Prostate gland (tissue), 2 donors: Measurements from ENCODE around the gene PIM3. TPM values are rescaled to one million over a fixed set of nuclear protein-coding genes. Genes with fewer than 3 reads are reported as not detected.
"Not testable (repeated sequence)": the region's sequence is repeated elsewhere in the genome, so short reads cannot be mapped to it uniquely, and the experiment has no call there.

Experiments
- DNase-seq: peaks from one replicate; pipeline ENCODE4 v3.0.0-alpha.2; 2019; ENCODE audit warnings: low spot score
- H3K27ac ChIP-seq, 2 donors: fragments of 200-600 bp; sonication (generic); 2 replicates each; pipeline ENCODE4 v1.5.1; 2017 to 2019
- H3K27me3 ChIP-seq: fragments of 200-600 bp; sonication (generic); replicated peaks from 2 replicates; pipeline ENCODE4 v1.5.1; 2019; ENCODE audit not compliant: insufficient read depth
- H3K36me3 ChIP-seq, 2 donors: fragments of 200-600 bp; sonication (generic); 1 replicate in 1 of 2; 2 replicates in 1 of 2; pipeline versions ENCODE4 v1.5.1 to v1.8.1; 2017 to 2019
- H3K4me1 ChIP-seq: fragments of 200-600 bp; sonication (generic); replicated peaks from 2 replicates; pipeline ENCODE4 v1.5.1; 2019
- H3K4me3 ChIP-seq, 2 donors: fragments of 200-600 bp; sonication (generic); 2 replicates each; pipeline ENCODE4 v1.5.1; 2017 to 2019
- H3K9me3 ChIP-seq: fragments of 200-600 bp; sonication (generic); 2 replicates; pipeline ENCODE4 v1.5.1; 2017
- CTCF ChIP-seq, 4 experiments: fragments of 200-600 bp in 2 of 4; fragments of 450-650 bp in 2 of 4; sonication (generic) in 2 of 4; IDR thresholded peaks; 1 replicate in 3 of 4; 2 replicates in 1 of 4; pipeline ENCODE4 v1.5.1; 2016 to 2019; ENCODE audit warnings: antibody characterized with exemption in 4 of 4, mild to moderate bottlenecking in 2 of 4, moderate library complexity in 2 of 4
- POLR2A ChIP-seq: fragments of 450-650 bp; IDR thresholded peaks from one replicate; pipeline ENCODE4 v1.6.1; 2016; ENCODE audit warnings: antibody characterized with exemption, mild to moderate bottlenecking
- POLR2AphosphoS5 ChIP-seq: sonication (generic); formaldehyde crosslinking; IDR thresholded peaks from one replicate; pipeline ENCODE4 v1.6.1; 2017; ENCODE audit warnings: antibody characterized with exemption
- WGBS: methylation state at CpG from one replicate; pipeline ENCODE4 v1.1.5; 2018; 5-methylcytosine and 5-hydroxymethylcytosine counted together
- intact Hi-C: fragments of 100-400 bp; cut with DNase I; formaldehyde crosslinking; loops from one replicate; pipeline ENCODE4 v1.14.2; 2022
- total RNA-seq, 2 donors: library from RNA; depleted of rRNA; stranded (reverse); fragments of >200 nt; gene quantifications; one replicate each; pipeline ENCODE4 v1.1.0, GENCODE V29; 2016

PIM3 gene
- total RNA-seq, 2 donors from 2014 or later, result 126 to 183 TPM

- intact Hi-C loops, result no loop called here
- H3K4me3 ChIP-seq, result no peak overlapping the region
These were observed 17.2 kb upstream of the PIM3 start for GRCh38 chr22:49943405-49943765.

GRCh38 chr22:49943771-49944398, 16.7 kb upstream of the PIM3 start:
- H3K4me3 ChIP-seq, result no peak overlapping the region
- peaks cover 15% of the 10 kb centered on the region for H3K4me1 ChIP-seq
- DNase-seq, result no peak
- WGBS, result 72% methylated on average over 22 of the region's 25 CpGs
- no peaks in the 10 kb centered on the region for H3K9me3 ChIP-seq
- H3K27me3 ChIP-seq, result no peaks in the 10 kb centered on the region
- H3K27ac ChIP-seq, result no peak overlapping the region
- no peaks in the 10 kb centered on the region for H3K36me3 ChIP-seq
- no peak for TF ChIP-seq CTCF (IDR thresholded peaks at IDR 0.05)
- no peak for TF ChIP-seq POLR2AphosphoS5
- TF ChIP-seq POLR2A, result no peak
- intact Hi-C loops, result no loop called here

More at GRCh38 chr22:49943405-49943765, 17.2 kb upstream of the PIM3 start:
- Histone ChIP-seq H3K4me1 (peaks cover 15% of the 10 kb centered on the region), H3K27me3 (no peaks in the 10 kb centered on the region), H3K36me3 (no peaks in the 10 kb centered on the region), H3K9me3 (no peaks in the 10 kb centered on the region), H3K27ac (no peak overlapping the region)
- TF ChIP-seq POLR2A, result no peak
- no peak for TF ChIP-seq POLR2AphosphoS5
- TF ChIP-seq CTCF (IDR thresholded peaks at IDR 0.05), result no peak
- WGBS, result 87% methylated on average over 10 of the region's 11 CpGs
- DNase-seq, result no peak

GRCh38 chr22:49944399-49944891, 16.1 kb upstream of the PIM3 start:
- no peaks in the 10 kb centered on the region for H3K36me3 ChIP-seq
- intact Hi-C loops, result no loop called here
- H3K27me3 ChIP-seq, result no peaks in the 10 kb centered on the region
- H3K4me1 ChIP-seq, result peaks cover 16% of the 10 kb centered on the region
- no peaks in the 10 kb centered on the region for H3K9me3 ChIP-seq
- TF ChIP-seq CTCF (IDR thresholded peaks at IDR 0.05), result no peak
- no peak for TF ChIP-seq POLR2A
- TF ChIP-seq POLR2AphosphoS5, result no peak
- DNase-seq, result no peak
- 92% methylated on average over 2 of the region's 13 CpGs for WGBS
- H3K4me3 ChIP-seq, result no peak overlapping the region
- H3K27ac ChIP-seq, result no peak overlapping the region

DNA sequence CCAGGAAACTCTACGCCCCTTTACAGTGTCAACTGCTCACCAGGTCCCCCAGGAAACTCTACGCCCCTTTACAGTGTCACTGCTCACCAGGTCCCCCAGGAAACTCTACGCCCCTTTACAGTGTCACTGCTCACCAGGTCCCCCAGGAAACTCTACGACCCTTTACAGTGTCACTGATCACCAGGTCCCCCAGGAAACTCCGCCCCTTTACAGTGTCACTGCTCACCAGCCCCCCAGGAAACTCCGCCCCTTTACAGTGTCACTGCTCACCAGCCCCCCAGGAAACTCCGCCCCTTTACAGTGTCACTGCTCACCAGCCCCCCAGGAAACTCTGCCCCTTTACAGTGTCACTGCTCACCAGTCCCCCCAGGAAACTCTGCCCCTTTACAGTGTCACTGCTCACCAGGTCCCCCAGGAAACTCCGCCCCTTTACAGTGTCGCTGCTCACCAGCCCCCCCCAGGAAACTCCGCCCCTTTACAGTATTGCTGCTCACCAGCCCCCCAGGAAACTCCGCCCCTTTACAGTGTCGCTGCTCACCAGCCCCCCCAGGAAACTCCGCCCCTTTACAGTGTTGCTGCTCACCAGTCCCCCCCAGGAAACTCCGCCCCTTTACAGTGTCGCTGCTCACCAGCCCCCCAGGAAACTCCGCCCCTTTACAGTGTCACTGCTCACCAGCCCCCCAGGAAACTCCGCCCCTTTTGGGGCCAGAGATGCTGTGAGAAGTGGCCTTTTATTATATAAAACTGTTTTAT, 15.4 kb upstream of the PIM3 start:
- H3K27ac ChIP-seq, H3K27me3 ChIP-seq, H3K9me3 ChIP-seq, H3K4me3 ChIP-seq, H3K36me3 ChIP-seq, DNase-seq, intact Hi-C loops: not testable (repeated sequence)
- WGBS, result 83% methylated on average over 15 of the region's 17 CpGs
- H3K4me1 ChIP-seq, result peaks cover 23% of the 10 kb centered on the region

- Histone ChIP-seq H3K36me3 (no peaks in the 10 kb centered on the region), H3K4me3 (no peak overlapping the region), H3K9me3 (no peaks in the 10 kb centered on the region), H3K27me3 (no peaks in the 10 kb centered on the region), H3K27ac (peak overlapping the region; percentile 95 to 96), H3K4me1 (peaks cover 33% of the 10 kb centered on the region)
- WGBS, result 80% methylated on average over 17 of the region's 17 CpGs
- TF ChIP-seq POLR2A (no peak), CTCF (IDR thresholded peaks at IDR 0.05) (no peak), POLR2AphosphoS5 (no peak)
- intact Hi-C loops, result no loop called here
- no peak for DNase-seq
These were observed 13.8 kb upstream of the PIM3 start for GRCh38 chr22:49946612-49947295.
